IMR-90 (cell line): Measurements from ENCODE around the gene TRAPPC14.

Experiments
- CEBPB ChIP-seq: IDR thresholded peaks from 2 replicates; pipeline ENCODE4 v1.6.1; 2012; ENCODE audit warnings: low read depth, low read length, improper control_type of control experiment
- CHD1 ChIP-seq: IDR thresholded peaks from 2 replicates; pipeline ENCODE4 v1.6.1; 2012; ENCODE audit warnings: low read depth, low read length, improper control_type of control experiment
- MAZ ChIP-seq: IDR thresholded peaks from 2 replicates; pipeline ENCODE4 v1.6.1; 2012; ENCODE audit warnings: low read depth, mild to moderate bottlenecking, low read length, improper control_type of control experiment, moderate library complexity, borderline replicate concordance
- POLR2A ChIP-seq: IDR thresholded peaks from 2 replicates; pipeline ENCODE4 v1.6.1; 2012; ENCODE audit warnings: mild to moderate bottlenecking, low read depth, low read length
- RCOR1 ChIP-seq: IDR thresholded peaks from 2 replicates; pipeline ENCODE4 v1.6.1; 2012; ENCODE audit warnings: mild to moderate bottlenecking, low read length, improper control_type of control experiment; ENCODE audit not compliant: insufficient replicate concordance
- RFX5 ChIP-seq: IDR thresholded peaks from 2 replicates; pipeline ENCODE4 v1.8.0; 2012; ENCODE audit warnings: low read depth, mild to moderate bottlenecking, low read length, moderate library complexity
- TF ChIP-seq, protein P1 (sequence below): conservative IDR thresholded peaks from 2 replicates; pipeline ENCODE4 v1.5.1; 2012; ENCODE audit warnings: mild to moderate bottlenecking, low read depth, low read length, improper control_type of control experiment
- TF ChIP-seq, protein P2 (sequence below): fragments of 150-350 bp; IDR thresholded peaks from 2 replicates; pipeline ENCODE4 v1.6.1; 2016; ENCODE audit warnings: low read depth, mild to moderate bottlenecking, low read length, moderate library complexity, borderline replicate concordance

DNA sequence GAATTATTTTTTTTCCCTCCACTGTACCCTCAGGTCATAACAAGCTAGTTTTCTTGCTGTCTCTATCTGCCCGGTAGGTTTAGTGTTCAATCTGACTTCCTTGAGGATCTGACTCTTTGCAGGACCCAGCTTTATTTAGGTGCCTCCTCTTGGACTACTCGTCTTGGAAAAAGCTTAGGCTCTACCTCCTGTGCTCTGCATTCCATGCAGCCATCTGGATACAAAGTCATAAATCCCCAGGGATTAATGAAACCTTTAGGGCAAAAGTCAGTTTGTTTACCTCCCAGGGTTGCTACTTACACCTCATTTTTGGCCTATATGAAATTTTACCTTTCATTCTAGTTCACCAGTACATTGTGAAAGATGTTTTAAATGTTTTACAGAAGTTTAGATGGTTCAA, 27.2 kb upstream of the TRAPPC14 start:
- TF ChIP-seq, protein P1, sequence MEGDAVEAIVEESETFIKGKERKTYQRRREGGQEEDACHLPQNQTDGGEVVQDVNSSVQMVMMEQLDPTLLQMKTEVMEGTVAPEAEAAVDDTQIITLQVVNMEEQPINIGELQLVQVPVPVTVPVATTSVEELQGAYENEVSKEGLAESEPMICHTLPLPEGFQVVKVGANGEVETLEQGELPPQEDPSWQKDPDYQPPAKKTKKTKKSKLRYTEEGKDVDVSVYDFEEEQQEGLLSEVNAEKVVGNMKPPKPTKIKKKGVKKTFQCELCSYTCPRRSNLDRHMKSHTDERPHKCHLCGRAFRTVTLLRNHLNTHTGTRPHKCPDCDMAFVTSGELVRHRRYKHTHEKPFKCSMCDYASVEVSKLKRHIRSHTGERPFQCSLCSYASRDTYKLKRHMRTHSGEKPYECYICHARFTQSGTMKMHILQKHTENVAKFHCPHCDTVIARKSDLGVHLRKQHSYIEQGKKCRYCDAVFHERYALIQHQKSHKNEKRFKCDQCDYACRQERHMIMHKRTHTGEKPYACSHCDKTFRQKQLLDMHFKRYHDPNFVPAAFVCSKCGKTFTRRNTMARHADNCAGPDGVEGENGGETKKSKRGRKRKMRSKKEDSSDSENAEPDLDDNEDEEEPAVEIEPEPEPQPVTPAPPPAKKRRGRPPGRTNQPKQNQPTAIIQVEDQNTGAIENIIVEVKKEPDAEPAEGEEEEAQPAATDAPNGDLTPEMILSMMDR: no peak
- TF ChIP-seq POLR2A: no peak
- TF ChIP-seq CHD1: no peak
- no peak for TF ChIP-seq RCOR1
- no peak for TF ChIP-seq RFX5
- no peak for TF ChIP-seq MAZ
- TF ChIP-seq, protein P2, sequence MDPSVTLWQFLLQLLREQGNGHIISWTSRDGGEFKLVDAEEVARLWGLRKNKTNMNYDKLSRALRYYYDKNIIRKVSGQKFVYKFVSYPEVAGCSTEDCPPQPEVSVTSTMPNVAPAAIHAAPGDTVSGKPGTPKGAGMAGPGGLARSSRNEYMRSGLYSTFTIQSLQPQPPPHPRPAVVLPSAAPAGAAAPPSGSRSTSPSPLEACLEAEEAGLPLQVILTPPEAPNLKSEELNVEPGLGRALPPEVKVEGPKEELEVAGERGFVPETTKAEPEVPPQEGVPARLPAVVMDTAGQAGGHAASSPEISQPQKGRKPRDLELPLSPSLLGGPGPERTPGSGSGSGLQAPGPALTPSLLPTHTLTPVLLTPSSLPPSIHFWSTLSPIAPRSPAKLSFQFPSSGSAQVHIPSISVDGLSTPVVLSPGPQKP: no peak
- no peak for TF ChIP-seq CEBPB
